Measurements from ENCODE around the gene TMSB4X. TPM values are rescaled to one million over a fixed set of nuclear protein-coding genes. Genes with fewer than 3 reads are reported as not detected.

The TMSB4X gene
- total and polyA plus RNA-seq, 8 donors, result 1,734 to 14,609 (median 4,336) TPM

DNA sequence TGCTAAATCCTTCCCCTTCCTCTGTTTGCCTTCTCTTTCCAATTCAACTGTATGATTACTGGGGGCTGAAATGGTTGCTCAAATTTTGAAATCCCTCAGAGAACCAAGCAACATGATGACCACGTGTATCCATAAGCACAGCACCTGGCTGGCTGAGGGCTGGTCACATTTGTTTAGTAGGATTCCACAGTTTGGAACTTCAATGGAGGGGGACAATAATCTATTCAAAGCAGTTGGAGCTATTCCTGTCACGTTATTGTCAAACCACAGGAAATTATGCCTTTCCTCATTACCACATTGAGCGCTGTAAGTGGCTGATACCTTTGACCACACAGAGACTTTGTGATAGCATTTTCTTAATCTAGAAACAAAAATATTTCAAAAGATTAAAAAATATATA, 7.0 kb downstream of the TMSB4X start:
- 36 to 64% (median 52%) methylated on average over 3 of the region's 3 CpGs for WGBS, 5 donors
- Histone ChIP-seq H3K27me3 (no peaks in the 10 kb centered on the region), H3K9me3 (no peaks in the 10 kb centered on the region), H3K27ac (peak overlapping the region in 3 of 5 donors; percentile 29 to 52 (median 31)), H3K4me3 (no peak overlapping the region), H3K36me3 (no peaks in the 10 kb centered on the region), H3K4me1 (peaks cover 0 to 26% (median 11%) of the 10 kb centered on the region in 4 donors)
- intact Hi-C loops (cut with DNase I; ENCODE audit: low total_unique reads), result no loop called here
- no peak for DNase-seq
- TF ChIP-seq POLR2AphosphoS5 (IDR thresholded peaks at IDR 0.05) (no peak), POLR2A (IDR thresholded peaks at IDR 0.05) (no peak), EP300 (IDR thresholded peaks at IDR 0.05) (no peak)
- TF ChIP-seq, protein P1, sequence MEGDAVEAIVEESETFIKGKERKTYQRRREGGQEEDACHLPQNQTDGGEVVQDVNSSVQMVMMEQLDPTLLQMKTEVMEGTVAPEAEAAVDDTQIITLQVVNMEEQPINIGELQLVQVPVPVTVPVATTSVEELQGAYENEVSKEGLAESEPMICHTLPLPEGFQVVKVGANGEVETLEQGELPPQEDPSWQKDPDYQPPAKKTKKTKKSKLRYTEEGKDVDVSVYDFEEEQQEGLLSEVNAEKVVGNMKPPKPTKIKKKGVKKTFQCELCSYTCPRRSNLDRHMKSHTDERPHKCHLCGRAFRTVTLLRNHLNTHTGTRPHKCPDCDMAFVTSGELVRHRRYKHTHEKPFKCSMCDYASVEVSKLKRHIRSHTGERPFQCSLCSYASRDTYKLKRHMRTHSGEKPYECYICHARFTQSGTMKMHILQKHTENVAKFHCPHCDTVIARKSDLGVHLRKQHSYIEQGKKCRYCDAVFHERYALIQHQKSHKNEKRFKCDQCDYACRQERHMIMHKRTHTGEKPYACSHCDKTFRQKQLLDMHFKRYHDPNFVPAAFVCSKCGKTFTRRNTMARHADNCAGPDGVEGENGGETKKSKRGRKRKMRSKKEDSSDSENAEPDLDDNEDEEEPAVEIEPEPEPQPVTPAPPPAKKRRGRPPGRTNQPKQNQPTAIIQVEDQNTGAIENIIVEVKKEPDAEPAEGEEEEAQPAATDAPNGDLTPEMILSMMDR (IDR thresholded peaks at IDR 0.05), result no peak

DNA sequence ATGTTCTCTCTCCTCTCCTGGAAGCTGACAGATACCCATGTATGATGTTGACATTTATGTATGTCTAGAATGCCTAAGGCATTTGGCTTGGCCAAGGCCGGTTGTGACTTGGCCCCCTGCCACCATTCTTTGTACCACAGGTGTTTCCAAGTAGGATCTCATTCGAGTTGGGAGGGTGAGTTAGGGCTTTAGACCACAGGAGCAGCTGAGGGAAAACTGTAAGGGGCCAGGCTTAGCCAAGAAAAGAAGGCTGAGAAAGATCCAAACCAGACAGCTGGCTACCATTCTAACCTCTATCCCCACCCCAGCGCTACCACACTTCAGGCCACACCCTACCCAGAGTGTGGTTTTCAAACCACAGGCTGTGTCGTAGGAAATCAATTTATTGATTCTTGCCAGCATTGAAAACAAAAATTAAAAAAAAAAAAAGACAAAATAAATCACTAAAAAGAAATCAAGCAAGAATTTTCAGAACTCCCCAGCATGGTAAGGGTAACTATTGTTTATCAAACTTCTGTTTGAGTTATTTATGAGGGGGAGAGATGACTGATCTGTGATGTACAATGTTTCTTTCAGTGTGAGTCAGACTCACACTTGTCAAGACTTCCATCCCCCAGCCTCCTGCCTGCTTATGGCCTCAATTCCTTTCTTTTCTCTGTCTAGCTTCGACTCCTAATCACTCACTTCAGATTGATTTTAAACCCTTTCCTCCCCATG, 9.9 kb downstream of the TMSB4X start:
- intact Hi-C loops (cut with DNase I; ENCODE audit: low total_unique reads), result no loop called here
- TF ChIP-seq POLR2A (IDR thresholded peaks at IDR 0.05) (no peak), EP300 (IDR thresholded peaks at IDR 0.05) (no peak), POLR2AphosphoS5 (IDR thresholded peaks at IDR 0.05) (no peak)
- TF ChIP-seq, protein P1 (IDR thresholded peaks at IDR 0.05), result no peak
- WGBS, 5 donors, result 5 to 27% (median 13%) methylated on average over 5 of the region's 5 CpGs
- DNase-seq, result peak; percentile 74 to 87
- Histone ChIP-seq H3K36me3 (no peaks in the 10 kb centered on the region), H3K9me3 (no peaks in the 10 kb centered on the region), H3K4me3 (no peak overlapping the region), H3K27ac (peak overlapping the region; percentile 39 to 64 (median 63)), H3K27me3 (no peaks in the 10 kb centered on the region), H3K4me1 (peaks cover 0 to 21% (median 12%) of the 10 kb centered on the region in 4 donors)

DNA sequence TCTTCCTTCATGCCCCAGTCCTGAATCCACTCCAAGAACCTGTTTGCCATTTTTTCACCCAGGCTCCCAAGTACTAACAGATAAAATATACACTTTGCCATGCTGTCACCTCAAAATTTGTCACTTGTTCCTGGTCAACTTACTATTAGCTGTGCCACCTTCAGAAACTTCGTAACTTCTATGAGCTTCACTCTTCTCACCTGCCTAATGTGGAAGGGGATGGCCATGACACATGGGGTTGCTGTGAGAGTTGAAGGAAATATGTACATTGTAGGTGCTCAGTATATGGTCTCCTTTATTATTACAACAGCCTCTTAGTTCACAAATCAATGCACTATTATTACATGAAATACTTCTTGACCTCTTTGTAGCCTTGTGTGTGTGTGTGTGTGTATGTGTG, 10.4 kb downstream of the TMSB4X start:
- H3K4me1 ChIP-seq, result peaks cover 0 to 22% (median 13%) of the 10 kb centered on the region in 4 donors
- intact Hi-C loops (cut with DNase I; ENCODE audit: low total_unique reads), result no loop called here
- no peaks in the 10 kb centered on the region for H3K27me3 ChIP-seq
- 75 to 90% (median 80%) methylated on average over 1 of the region's 1 CpG for WGBS, 5 donors
- H3K9me3 ChIP-seq, result no peaks in the 10 kb centered on the region
- H3K36me3 ChIP-seq, result no peaks in the 10 kb centered on the region
- DNase-seq, result no peak
- TF ChIP-seq POLR2AphosphoS5 (IDR thresholded peaks at IDR 0.05) (no peak), POLR2A (IDR thresholded peaks at IDR 0.05) (no peak), EP300 (IDR thresholded peaks at IDR 0.05) (no peak)
- TF ChIP-seq, protein P1 (IDR thresholded peaks at IDR 0.05), result no peak
- peak overlapping the region; percentile 39 to 64 (median 63) for H3K27ac ChIP-seq
- H3K4me3 ChIP-seq, result no peak overlapping the region

DNA sequence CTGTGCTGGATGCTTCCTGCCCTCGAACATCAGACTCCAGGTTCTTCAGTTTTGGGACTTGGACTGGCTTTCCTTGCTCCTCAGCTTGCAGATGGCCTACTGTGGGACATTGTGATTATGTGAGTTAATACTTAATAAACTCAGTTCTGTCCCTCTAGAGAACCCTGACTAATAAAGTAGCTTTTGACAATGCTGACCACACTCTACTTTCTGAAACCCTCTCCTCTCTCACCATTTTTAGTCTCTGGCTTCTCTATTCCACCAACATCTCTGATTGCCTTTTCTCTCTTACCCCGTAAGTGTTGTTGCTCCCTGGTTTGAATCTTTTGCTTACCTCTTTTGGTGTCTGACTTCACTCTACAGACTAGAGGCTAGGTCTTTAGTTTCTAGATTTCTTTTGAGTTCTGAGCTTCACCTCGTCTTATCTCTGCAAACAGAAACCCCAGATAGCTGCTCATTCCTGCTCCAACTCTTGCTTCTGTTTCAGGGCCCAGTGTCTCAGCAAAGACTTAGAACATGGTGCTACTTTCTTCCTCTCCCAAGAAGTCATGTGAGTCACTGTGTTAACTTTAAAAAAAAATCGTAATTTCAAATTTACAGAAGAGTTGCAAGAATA, 11.4 kb downstream of the TMSB4X start:
- DNase-seq, result no peak
- intact Hi-C loops (cut with DNase I; ENCODE audit: low total_unique reads), result no loop called here
- WGBS, 5 donors, result 56 to 71% (median 64%) methylated on average over 4 of the region's 4 CpGs
- TF ChIP-seq POLR2AphosphoS5 (IDR thresholded peaks at IDR 0.05) (no peak), EP300 (IDR thresholded peaks at IDR 0.05) (no peak), POLR2A (IDR thresholded peaks at IDR 0.05) (no peak)
- TF ChIP-seq, protein P1 (IDR thresholded peaks at IDR 0.05), result no peak
- Histone ChIP-seq H3K4me1 (peaks cover 0 to 22% (median 13%) of the 10 kb centered on the region in 4 donors), H3K27ac (peak overlapping the region in 3 of 5 donors; percentile 0 to 64 (median 22)), H3K36me3 (no peaks in the 10 kb centered on the region), H3K4me3 (no peak overlapping the region), H3K27me3 (no peaks in the 10 kb centered on the region), H3K9me3 (no peaks in the 10 kb centered on the region)

Data from stomach (tissue), 9 donors.